Keratinocyte (primary cell): Measurements from ENCODE around the gene FAM78A.

Source experiments
- CTCF ChIP-seq, 3 experiments: IDR thresholded peaks in 1 of 3; conservative IDR thresholded peaks in 1 of 3; optimal IDR thresholded peaks in 1 of 3; 2 replicates in 2 of 3; 3 replicates in 1 of 3; pipeline versions ENCODE3 to v1.5.1; 2011; ENCODE audit warnings: low read length in 3 of 3, mild to moderate bottlenecking in 3 of 3, moderate library complexity in 2 of 3, control low read depth in 1 of 3, inconsistent platforms in 1 of 3; ENCODE audit not compliant: insufficient read depth in 2 of 3; ENCODE audit errors: extremely low read depth in 1 of 3
- EZH2 ChIP-seq: IDR thresholded peaks from one replicate; pipeline ENCODE4 v1.6.1; 2012; ENCODE audit warnings: inconsistent platforms, mild to moderate bottlenecking, low read length, moderate library complexity

DNA sequence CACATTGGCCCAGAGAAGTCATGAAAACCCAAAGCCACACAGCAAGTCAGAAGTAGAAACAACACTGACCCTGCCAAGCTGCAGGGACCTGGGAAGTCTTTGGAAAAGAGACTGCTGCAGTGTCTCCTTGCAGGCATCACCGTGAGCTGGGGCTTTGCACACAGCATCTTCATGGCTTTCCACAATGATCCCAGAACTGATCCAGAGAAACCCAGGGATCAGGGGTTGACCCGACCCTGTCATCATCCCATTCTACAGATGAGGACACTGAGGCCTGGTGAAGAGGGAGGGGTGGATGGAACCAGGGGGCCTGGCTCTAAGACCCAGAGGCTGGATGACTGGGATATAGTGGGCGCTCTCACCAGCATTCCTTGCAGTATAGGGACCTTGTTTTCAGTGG, 4.3 kb upstream of the FAM78A start:
- TF ChIP-seq CTCF (optimal IDR thresholded peaks at IDR 0.05 in 1 of 3, IDR thresholded peaks at IDR 0.05 in 1 of 3, conservative IDR thresholded peaks at IDR 0.05 in 1 of 3; ENCODE audit: extremely low read depth in 1 of 3, insufficient read depth in 2 of 3, low read length in 3 of 3) (no peak), EZH2 (no peak)
